Gastroesophageal sphincter (tissue), 4 donors: Measurements from ENCODE around the gene NKX2-8. TPM values are rescaled to one million over a fixed set of nuclear protein-coding genes. Genes with fewer than 3 reads are reported as not detected.

Experiments
- ATAC-seq: fragments of 150-250 bp; one replicate; pipeline ENCODE4 v1.9.1; 2016; ENCODE audit warnings: mild to moderate bottlenecking, moderate library complexity
- H3K27ac ChIP-seq, 4 donors: fragments of 200-600 bp; sonication (generic) in 3 of 4; 1 replicate in 3 of 4; 2 replicates in 1 of 4; pipeline ENCODE4 v1.5.1; 2016 to 2019
- H3K27me3 ChIP-seq: fragments of 200-600 bp; sonication (generic); one replicate; pipeline ENCODE4 v1.5.1; 2019
- H3K36me3 ChIP-seq, 2 donors: fragments of 200-600 bp; sonication (generic); one replicate each; pipeline ENCODE4 v1.5.1; 2019; ENCODE audit warnings: control low read depth in 1 of 2
- H3K4me1 ChIP-seq, 3 donors: fragments of 200-600 bp; sonication (generic); 1 replicate in 2 of 3; 2 replicates in 1 of 3; pipeline ENCODE4 v1.5.1; 2016 to 2019; ENCODE audit warnings: control low read depth in 2 of 3
- H3K4me3 ChIP-seq, 2 donors: fragments of 200-600 bp; sonication (generic); one replicate each; pipeline ENCODE4 v1.5.1; 2019; ENCODE audit warnings: mild to moderate bottlenecking in 1 of 2, moderate library complexity in 1 of 2
- H3K9me3 ChIP-seq, 3 donors: fragments of 200-600 bp; sonication (generic); one replicate each; pipeline ENCODE4 v1.5.1; 2017 to 2019; ENCODE audit warnings: control low read depth in 2 of 3
- EP300 ChIP-seq: sonication (generic); formaldehyde crosslinking; IDR thresholded peaks from one replicate; pipeline ENCODE4 v1.6.1; 2017; ENCODE audit warnings: antibody characterized with exemption, mild to moderate bottlenecking
- POLR2A ChIP-seq, 2 donors: fragments of 450-650 bp; IDR thresholded peaks; one replicate each; pipeline ENCODE4 v1.6.1; 2017; ENCODE audit warnings: antibody characterized with exemption in 2 of 2, mild to moderate bottlenecking in 2 of 2, moderate library complexity in 1 of 2
- POLR2AphosphoS5 ChIP-seq: sonication (generic); formaldehyde crosslinking; IDR thresholded peaks from one replicate; pipeline ENCODE4 v1.6.1; 2017; ENCODE audit warnings: antibody characterized with exemption
- WGBS, 2 donors: methylation state at CpG; one replicate each; pipeline ENCODE4 v1.1.5; 2018; ENCODE audit warnings: low coverage in 1 of 2; 5-methylcytosine and 5-hydroxymethylcytosine counted together
- total RNA-seq, 4 donors: library from RNA; depleted of rRNA; stranded (reverse); fragments of >200 nt; gene quantifications; one replicate each; pipeline ENCODE4 v1.1.0, GENCODE V29; 2016
- TF ChIP-seq, protein P1 (sequence below), 4 experiments: fragments of 200-600 bp in 2 of 4; fragments of 450-650 bp in 2 of 4; sonication (generic) in 1 of 4; IDR thresholded peaks; one replicate each; pipeline ENCODE4 v1.5.1; 2017 to 2019; ENCODE audit warnings: antibody characterized with exemption in 4 of 4, mild to moderate bottlenecking in 2 of 4, moderate library complexity in 2 of 4

Gene NKX2-8
- not detected for total RNA-seq

DNA sequence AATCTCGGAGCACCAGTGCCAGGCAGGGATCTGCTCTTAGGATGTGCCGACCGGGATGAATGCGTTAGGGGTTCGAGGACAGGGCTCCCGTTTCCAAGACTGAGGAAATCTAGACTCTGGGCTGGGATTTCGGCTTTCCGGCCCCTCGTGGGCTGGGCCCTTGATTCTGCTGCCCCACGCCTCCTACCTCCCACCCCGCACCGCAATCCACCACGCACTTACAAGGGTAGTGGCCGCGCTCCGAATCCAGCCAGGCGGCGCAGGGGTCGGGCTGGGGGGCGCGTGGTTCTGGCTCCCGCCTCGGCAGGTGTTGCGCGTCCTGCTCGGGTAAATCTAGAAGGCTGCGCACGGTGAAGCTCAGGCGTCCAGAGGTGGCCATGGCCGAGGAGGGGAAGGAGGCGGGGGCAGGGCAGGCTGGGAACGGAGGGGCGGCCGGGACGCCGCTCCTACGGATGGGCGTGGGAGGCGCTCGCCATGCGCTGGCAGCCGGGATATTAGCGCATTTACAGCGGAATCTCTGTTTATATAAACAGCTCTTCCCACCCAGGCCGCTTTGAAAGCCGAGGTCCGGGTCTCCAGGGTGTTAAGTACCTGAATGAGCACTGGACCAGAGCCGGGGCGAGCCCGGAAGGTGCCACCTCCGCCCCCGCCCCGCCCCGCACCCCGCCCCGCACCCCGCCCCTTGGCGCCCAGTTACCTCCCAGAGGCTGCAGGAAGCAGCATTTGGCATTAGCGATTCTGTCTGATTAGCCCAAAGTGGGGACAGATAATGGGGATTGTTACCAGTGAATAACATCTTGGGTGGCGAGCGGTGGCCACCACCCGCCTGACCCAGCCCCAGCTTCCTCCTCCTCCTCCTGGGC, at the start of gene NKX2-8:
NKX2-8 (minus strand) TSS at position 604 of the 863 bp plus-strand sequence; CDS start at position 379, 225 bp downstream.
- peaks cover 0 to 43% (median 21%) of the 10 kb centered on the region in 3 donors for H3K4me1 ChIP-seq
- no peak for ATAC-seq
- WGBS, 2 donors = 0% methylated on average over 1 to 2 of the region's 62 CpGs
- no peaks in the 10 kb centered on the region for H3K9me3 ChIP-seq
- H3K4me3 ChIP-seq = peak within 1 kb of the TSS in 1 of 2 donors; percentile 52
- TF ChIP-seq, protein P1, sequence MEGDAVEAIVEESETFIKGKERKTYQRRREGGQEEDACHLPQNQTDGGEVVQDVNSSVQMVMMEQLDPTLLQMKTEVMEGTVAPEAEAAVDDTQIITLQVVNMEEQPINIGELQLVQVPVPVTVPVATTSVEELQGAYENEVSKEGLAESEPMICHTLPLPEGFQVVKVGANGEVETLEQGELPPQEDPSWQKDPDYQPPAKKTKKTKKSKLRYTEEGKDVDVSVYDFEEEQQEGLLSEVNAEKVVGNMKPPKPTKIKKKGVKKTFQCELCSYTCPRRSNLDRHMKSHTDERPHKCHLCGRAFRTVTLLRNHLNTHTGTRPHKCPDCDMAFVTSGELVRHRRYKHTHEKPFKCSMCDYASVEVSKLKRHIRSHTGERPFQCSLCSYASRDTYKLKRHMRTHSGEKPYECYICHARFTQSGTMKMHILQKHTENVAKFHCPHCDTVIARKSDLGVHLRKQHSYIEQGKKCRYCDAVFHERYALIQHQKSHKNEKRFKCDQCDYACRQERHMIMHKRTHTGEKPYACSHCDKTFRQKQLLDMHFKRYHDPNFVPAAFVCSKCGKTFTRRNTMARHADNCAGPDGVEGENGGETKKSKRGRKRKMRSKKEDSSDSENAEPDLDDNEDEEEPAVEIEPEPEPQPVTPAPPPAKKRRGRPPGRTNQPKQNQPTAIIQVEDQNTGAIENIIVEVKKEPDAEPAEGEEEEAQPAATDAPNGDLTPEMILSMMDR (IDR thresholded peaks at IDR 0.05) = no peak
- no peak for TF ChIP-seq POLR2AphosphoS5
- TF ChIP-seq EP300 = no peak
- TF ChIP-seq POLR2A (IDR thresholded peaks at IDR 0.05) = no peak
- H3K27ac ChIP-seq = no peak within 1 kb of the TSS
- peaks cover 99% of the 10 kb centered on the region for H3K27me3 ChIP-seq
- no peaks in the 10 kb centered on the region for H3K36me3 ChIP-seq

DNA sequence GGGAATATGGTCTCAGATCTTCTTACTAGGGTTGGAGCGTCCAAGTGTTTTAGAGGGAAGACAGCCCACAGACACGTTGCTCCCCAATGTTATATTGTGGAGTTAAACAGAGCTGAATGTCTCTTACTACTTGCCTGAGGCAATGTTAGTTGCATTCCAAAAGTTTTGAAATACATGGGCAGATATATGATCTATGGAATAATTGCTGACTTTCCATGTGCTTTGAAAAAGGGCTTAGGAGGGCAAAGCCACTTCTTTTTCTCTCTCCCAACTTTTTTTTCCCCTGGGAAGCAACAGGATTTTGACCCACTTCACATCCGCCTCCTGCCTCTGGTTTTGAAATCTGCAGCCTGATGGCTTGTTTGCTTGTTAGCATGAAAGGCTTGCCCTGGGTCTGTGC, 45.6 kb upstream of the NKX2-8 start:
- no peak overlapping the region for H3K27ac ChIP-seq
- no peak for ATAC-seq
- no peaks in the 10 kb centered on the region for H3K36me3 ChIP-seq
- no peaks in the 10 kb centered on the region for H3K4me1 ChIP-seq
- WGBS, 2 donors = 20 to 78% methylated on average over 1 to 3 of the region's 3 CpGs
- TF ChIP-seq EP300 = no peak
- TF ChIP-seq, protein P1 (IDR thresholded peaks at IDR 0.05) = no peak
- TF ChIP-seq POLR2A (IDR thresholded peaks at IDR 0.05) = no peak
- no peak for TF ChIP-seq POLR2AphosphoS5
- no peaks in the 10 kb centered on the region for H3K9me3 ChIP-seq
- H3K27me3 ChIP-seq = peaks cover 48% of the 10 kb centered on the region
- no peak overlapping the region for H3K4me3 ChIP-seq

DNA sequence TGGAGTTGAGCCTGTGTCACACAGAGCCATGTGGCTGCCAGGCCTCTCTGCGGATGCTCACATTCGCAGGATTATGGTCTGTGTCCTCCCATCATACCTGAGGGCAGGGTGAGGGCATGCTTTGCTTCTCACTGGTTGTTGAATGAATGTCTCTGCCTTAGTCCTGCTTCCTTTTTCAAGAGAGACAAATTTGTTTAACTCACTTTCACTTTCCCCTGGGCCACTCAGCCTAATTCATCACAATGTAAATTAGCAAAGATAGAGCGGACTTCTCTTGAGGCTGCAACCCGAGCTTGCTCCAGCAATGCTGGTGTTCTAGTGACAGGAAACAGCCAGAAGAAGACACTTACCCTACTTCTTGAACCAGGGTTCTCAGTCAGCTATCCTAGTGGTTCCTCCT, 43.7 kb upstream of the NKX2-8 start:
- H3K27me3 ChIP-seq = peaks cover 46% of the 10 kb centered on the region
- peaks cover 0 to 14% (median 0%) of the 10 kb centered on the region in 3 donors for H3K9me3 ChIP-seq
- 38 to 74% methylated on average over 4 of the region's 4 CpGs for WGBS, 2 donors
- no peak overlapping the region for H3K4me3 ChIP-seq
- H3K4me1 ChIP-seq = no peaks in the 10 kb centered on the region
- TF ChIP-seq POLR2A (IDR thresholded peaks at IDR 0.05) (no peak), EP300 (no peak), POLR2AphosphoS5 (no peak)
- TF ChIP-seq, protein P1 (IDR thresholded peaks at IDR 0.05) = no peak
- H3K36me3 ChIP-seq = no peaks in the 10 kb centered on the region
- no peak for ATAC-seq
- H3K27ac ChIP-seq = no peak overlapping the region

DNA sequence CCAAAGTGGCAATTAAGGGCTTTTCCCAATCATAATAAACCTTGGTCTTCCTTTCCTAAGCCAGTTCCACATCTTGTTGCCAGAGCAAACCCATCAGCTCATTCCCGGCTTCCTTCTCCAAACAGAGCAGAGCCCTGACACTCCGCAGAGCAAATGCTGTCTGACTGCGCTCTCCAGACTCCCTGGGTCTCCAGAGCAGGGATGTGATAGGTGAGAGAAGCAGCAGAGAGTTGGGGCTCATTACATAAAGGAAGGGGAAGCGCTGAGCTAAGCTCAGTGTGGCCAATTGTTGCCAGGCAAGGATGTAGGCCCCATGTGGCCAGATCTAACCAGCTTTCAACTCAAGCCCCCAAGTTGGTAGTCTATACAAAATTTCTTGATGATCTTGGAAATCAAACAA, 43.0 kb upstream of the NKX2-8 start:
- TF ChIP-seq, protein P1 (IDR thresholded peaks at IDR 0.05) = no peak
- no peak for TF ChIP-seq POLR2A (IDR thresholded peaks at IDR 0.05)
- no peaks in the 10 kb centered on the region for H3K36me3 ChIP-seq
- peaks cover 0 to 14% (median 0%) of the 10 kb centered on the region in 3 donors for H3K9me3 ChIP-seq
- H3K27ac ChIP-seq = no peak overlapping the region
- no peak overlapping the region for H3K4me3 ChIP-seq
- peaks cover 46% of the 10 kb centered on the region for H3K27me3 ChIP-seq
- H3K4me1 ChIP-seq = no peaks in the 10 kb centered on the region
- WGBS, 2 donors = 60 to 67% methylated on average over 1 to 2 of the region's 4 CpGs
- ATAC-seq = no peak

DNA sequence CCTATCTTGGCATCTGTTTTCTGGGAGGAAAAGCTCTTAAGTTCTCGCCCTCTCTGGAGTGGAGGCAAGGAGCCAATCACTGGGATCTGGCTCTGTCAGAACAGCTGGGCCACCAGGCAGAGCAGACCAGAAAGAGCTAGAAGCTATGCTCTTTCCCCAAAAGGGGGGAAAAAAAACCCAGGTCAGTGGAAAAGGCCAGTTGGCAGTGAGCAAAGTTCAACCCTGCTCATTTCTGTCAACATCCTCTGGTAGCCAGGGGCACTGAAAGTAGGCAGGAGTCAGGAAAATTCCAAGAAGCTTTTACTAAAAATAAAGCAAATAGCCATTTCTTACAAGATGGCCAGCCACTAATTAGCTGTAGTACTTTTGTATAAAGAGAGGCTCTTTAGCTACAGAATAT, 42.6 kb upstream of the NKX2-8 start:
- H3K4me3 ChIP-seq = no peak overlapping the region
- no peaks in the 10 kb centered on the region for H3K36me3 ChIP-seq
- WGBS, 2 donors = no CpG with 5 or more reads among the region's 1 CpG
- peaks cover 0 to 14% (median 0%) of the 10 kb centered on the region in 3 donors for H3K9me3 ChIP-seq
- no peak for ATAC-seq
- H3K27me3 ChIP-seq = peaks cover 48% of the 10 kb centered on the region
- H3K27ac ChIP-seq = no peak overlapping the region
- TF ChIP-seq POLR2AphosphoS5 = no peak
- no peak for TF ChIP-seq POLR2A (IDR thresholded peaks at IDR 0.05)
- no peak for TF ChIP-seq EP300
- TF ChIP-seq, protein P1 (IDR thresholded peaks at IDR 0.05) = no peak
- H3K4me1 ChIP-seq = no peaks in the 10 kb centered on the region
